GM12872 (cell line): Measurements from ENCODE around the gene CHTF18.

Source experiments
- CTCF ChIP-seq: IDR thresholded peaks from 3 replicates; pipeline ENCODE4 v1.5.1; 2011; ENCODE audit warnings: low read depth, mild to moderate bottlenecking, low read length, moderate library complexity; ENCODE audit not compliant: insufficient read depth

CHTF18 gene

GRCh38 chr16:802461-802860, 14.0 kb downstream of the CHTF18 start:
- TF ChIP-seq CTCF: no peak

DNA sequence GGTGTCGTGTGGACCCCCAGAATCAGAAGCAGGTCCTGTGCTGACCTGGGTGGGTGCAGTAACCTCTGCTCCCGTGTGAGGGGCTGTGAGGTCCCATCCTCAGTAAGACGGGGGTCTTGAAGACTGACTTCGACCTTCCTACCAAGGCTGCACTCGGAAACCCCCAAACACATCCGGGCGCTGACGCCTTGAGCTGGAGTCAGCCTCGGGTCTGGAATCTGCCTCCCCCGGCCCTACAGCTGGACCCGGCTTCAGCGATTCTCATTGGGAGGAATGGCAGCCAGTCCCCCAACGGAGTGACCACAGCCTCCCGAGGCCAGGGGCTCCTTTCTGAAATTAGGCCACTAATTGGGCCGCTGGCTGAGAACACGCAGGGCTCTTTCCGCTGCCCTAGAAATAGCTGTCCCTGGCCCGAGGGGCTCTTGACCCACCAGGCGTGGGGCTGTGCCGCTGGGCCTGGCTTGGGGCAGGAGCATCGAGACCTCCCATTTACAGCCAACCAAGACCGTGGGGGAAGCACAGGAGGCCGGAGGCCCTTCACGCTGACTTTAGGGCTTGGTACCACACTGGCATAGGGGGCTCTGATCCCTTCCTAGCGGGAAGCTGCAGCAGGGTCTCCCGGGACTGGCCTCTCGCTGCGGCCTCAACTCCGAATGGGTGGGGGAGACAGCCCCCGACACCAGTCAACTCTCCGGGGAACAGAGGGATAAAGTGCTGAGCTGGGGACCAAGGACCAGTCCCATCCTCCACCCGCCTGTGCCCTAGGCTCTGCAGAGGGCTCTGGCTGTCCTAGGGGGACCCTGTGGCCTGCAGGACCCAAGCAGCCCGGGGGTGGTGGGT, 14.7 kb downstream of the CHTF18 start:
- TF ChIP-seq CTCF: no peak

DNA sequence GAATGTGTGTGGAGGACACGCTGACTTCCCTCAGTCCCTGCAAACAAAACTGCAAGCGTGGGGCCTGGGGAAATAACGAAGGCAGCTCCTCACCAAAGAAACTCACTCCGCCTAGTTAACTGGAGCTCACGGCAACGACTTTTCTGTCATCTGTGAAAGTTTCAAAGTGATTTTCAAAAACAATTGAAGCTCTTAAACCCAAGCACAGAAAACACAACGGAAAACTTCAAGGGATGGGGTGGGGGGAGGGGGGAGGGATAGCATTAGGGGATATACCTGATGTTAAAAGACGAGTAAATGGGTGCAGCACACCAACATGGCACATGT, 15.3 kb downstream of the CHTF18 start:
- TF ChIP-seq CTCF: no peak

GRCh38 chr16:804193-805048, 16.0 kb downstream of the CHTF18 start:
- TF ChIP-seq CTCF: no peak

- no peak for TF ChIP-seq CTCF
Observed at GRCh38 chr16:805474-805873, 17.1 kb downstream of the CHTF18 start.

GRCh38 chr16:807347-808084, 19.1 kb downstream of the CHTF18 start:
- TF ChIP-seq CTCF: no peak

GRCh38 chr16:808085-808386, 19.6 kb downstream of the CHTF18 start:
- TF ChIP-seq CTCF: no peak
